HG03139 (cell line): ENCODE data around the gene CCL17.
A peak's percentile ranks its signal among the peaks of the same experiment; 100 is the strongest.
"Not testable (repeated sequence)": the region's sequence is repeated elsewhere in the genome, so short reads cannot be mapped to it uniquely, and the experiment has no call there.

Experiments used
- ATAC-seq: cut with Tn5 transposase; IDR thresholded peaks from one replicate; pipeline ENCODE4 v1.9.1; 2021; ENCODE audit not compliant: unreplicated experiment

Gene CCL17

GRCh38 chr16:57427824-57428223 is 23.3 kb downstream of the CCL17 start:
- no peak for ATAC-seq

- ATAC-seq, result no peak
These were observed 26.4 kb downstream of the CCL17 start for GRCh38 chr16:57430955-57431354.

DNA sequence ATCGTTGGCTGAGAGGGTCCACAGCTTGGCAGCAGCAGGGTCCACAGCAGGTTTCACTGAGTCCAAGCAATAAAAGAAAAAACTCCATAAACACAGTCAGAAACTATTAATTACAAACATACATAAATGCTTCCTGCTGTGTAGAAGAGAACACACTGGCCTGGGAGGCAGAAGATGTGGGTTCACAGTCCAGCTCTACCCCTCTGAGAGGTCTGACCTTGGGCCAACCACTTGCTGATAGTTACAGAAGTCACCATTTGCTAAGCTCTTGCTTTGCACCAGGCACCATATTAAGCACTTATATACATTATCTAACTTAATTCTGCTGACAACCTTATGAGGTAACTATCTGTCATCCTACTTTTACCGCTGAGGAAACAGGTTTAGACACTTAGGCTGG is 27.9 kb downstream of the CCL17 start:
- no peak for ATAC-seq

- ATAC-seq, result no peak
These were observed 28.4 kb downstream of the CCL17 start for GRCh38 chr16:57432989-57433388.

- no peak for ATAC-seq
These were observed 29.4 kb downstream of the CCL17 start for GRCh38 chr16:57434003-57434402.

GRCh38 chr16:57435838-57436237 is 31.3 kb downstream of the CCL17 start:
- ATAC-seq, result no peak

- not testable (repeated sequence) for ATAC-seq
These were observed 35.4 kb downstream of the CCL17 start for GRCh38 chr16:57439947-57440346.

DNA sequence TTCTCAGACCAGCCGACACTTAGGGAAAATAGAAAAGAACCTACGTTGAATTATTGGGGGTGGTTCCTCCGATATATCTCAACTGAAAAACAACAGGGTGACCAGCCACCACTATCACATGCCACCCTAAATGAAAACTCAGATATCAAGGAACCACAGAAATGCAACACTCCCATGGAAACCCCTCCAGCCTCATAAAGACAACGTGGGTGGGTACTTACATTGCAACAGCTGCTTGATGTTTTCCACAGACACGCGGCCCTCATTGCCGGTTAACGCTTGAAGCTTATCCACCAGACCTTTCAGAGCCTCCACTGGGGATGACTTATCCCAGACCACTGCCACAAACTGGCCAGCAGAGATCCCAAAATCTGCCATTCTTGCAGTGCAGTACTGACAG is 36.0 kb downstream of the CCL17 start:
- ATAC-seq, result not testable (repeated sequence)

GRCh38 chr16:57444711-57445110 is 40.1 kb downstream of the CCL17 start:
- ATAC-seq, result no peak

- ATAC-seq, result no peak
These were observed 40.9 kb downstream of the CCL17 start for GRCh38 chr16:57445510-57445909.

- peak; percentile 16 for ATAC-seq
These were observed 42.1 kb downstream of the CCL17 start for GRCh38 chr16:57446531-57447185.

DNA sequence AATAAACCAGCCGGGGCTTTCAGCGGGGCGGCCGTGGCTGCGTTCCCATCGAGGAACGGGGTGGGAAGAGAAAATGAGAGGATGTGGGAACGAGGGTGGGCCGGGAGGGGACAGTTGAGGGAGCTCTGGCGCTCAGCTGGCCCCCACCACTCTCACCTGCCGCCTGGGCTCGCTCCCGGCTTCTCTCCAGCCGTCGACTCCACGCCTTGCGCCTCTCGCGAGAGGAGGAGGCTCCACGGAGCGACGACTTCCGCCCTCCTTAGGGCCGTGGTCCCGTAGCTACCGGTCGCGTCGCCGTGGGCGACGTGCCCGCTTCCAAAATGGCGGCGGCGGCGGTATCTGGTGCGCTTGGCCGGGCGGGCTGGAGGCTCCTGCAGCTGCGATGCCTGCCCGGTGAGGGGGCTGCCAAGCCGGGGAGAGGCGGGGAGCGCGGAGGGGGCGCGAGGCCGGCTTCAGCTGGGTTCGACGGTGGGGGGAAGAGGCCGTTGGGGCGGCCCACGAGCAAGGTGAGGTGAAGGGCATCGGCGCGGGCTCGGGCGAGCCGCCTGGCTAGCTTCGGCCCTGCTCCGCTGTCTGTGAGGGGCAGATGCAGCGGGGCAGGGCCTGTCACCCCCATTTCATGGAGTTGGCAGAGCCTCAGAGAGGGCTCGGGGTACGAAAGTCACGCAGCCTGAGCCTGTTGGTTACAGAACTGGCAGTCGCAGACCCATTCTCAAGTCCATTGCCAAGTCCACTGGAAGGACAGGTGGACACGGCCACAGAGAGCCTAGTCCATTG is 42.8 kb downstream of the CCL17 start, which contains the start of the genes CIAPIN1 and COQ9:
TSS of gene CIAPIN1 (minus strand) at position 200 of the 777 bp plus-strand sequence. CDS start 6,457 bp downstream, outside the sequence.
TSS of gene COQ9 (plus strand) at position 294 of the 777 bp plus-strand sequence. CDS start at position 321, 27 bp downstream.
- peak; percentile 99 for ATAC-seq

DNA sequence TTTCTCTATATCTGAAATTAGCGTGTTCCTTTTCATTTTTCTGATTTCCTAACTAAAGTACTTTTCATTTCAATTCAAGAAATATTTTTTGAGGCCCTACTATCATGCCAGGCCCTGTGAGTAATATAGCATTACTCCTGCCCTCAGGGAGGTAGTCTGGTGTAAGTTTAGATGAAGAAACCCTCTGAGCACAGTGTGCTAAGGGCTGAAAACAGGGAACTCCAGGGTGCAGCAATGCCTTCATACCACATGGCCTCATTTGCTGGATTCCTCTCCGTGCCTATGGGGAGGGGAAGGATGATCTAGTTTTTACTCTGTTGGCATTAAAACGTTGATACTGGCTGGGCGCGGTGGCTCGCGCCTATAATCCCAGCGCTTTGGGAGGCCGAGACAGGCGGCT is 47.5 kb downstream of the CCL17 start:
- ATAC-seq, result no peak

DNA sequence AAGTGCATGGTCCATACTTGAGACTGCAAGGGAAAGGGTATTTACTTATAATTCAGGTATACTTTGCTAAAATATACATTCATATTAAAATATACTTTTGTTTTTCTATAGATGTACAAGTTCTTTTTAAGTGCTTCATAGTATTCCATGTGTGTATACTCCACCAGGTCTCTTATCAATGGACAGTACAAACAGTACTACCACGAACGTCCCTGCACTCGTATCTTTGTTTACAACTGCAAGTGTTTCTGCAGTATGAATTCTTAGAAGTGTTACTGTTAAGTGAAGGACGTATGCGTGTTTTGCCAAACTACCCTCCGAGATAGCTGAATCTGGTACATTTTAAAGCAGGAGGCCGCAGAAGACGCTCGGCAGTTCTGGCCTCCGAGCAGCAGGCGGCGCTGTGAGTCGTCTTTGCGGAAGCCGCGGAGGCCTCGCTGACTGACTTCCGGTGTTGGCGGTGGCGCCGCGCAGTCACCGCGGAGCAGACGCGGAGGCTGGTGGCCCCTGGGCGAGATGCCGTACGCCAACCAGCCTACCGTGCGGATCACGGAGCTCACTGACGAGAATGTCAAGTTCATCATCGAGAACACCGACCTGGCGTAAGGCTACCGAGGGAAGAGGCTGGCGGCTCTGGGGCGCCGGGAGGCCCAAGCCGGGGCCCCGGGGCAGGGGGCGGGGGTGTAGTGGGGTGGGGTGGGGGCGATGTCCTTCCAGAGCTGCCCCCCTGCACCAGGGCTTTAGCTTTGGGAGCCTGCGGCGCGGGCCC is 57.8 kb downstream of the CCL17 start, which contains the start of gene POLR2C:
TSS of gene POLR2C (plus strand) at position 471 of the 769 bp plus-strand sequence. CDS start at position 517, 46 bp downstream.
- ATAC-seq, result peak; percentile 92

- no peak for ATAC-seq
These were observed 58.4 kb downstream of the CCL17 start for GRCh38 chr16:57462978-57463362.

DNA sequence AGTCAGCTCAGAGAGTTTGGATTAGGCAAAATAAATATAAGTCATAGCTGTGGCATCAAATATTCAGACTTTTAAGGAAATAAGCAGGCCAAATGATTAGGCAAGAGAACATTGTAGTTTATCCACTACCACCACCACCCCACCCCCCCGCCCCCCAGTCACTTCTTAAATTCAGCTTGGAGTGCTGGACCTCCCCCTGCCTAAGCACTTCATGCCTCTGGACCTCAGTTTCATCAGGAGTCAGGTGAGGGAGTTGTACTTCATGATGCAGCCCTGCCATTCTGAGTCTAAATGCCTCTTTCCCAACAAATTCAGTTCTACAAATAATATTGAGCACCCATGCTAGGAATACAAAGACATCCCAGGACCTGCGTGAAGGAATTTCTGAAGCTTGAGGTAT is 60.0 kb downstream of the CCL17 start:
- no peak for ATAC-seq
